ENCODE measurements around the gene XPA.

Gene XPA

DNA sequence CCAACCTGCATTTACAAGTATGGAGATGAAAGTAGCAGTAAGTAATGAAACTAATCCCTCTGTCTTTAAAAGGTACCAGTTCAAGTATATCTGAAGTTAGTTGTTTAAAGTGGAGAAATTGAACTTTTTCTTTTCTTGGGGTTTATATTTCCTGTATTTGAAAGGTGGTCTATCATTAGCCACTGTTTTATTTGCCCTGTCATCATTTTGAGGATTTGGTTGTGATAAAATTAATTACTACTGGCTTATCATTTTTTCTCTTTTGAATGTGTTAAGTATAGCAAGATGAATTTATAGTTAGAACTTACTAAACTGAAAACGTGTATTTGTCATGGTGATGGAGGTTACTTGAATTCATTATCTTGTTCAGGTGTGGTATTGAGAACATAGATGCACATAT lies 38.4 kb downstream of the XPA start:
- no peak for DNase-seq
- H3K4me1 Mint-ChIP-seq, result peaks cover 2% of the 10 kb centered on the region
- H3K27ac Mint-ChIP-seq, result no peak overlapping the region
- no peaks in the 10 kb centered on the region for H3K9me3 Mint-ChIP-seq
- CTCF ChIA-PET, result no interaction called here
- H3K36me3 Mint-ChIP-seq, result peaks cover 71% of the 10 kb centered on the region
- no peak overlapping the region for H3K4me3 Mint-ChIP-seq
- H3K27me3 Mint-ChIP-seq, result no peaks in the 10 kb centered on the region

DNA sequence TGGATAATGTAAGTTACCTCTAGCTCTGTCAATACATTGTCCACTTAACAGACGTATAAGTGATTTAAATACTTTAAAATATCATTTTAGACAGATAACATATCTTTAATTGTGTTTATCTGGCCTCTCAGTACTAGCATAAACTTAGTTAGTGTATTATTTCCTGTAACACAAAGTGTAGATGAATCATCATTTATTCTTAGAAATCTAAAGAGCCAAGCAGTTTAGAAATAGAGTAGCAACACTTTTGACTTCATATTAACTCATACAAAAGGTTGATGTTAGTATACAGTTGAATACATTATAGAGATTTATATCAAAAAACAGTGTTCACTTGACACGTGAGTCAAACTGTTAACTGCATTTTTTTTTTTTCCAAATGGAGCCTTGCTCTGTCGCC lies 45.5 kb downstream of the XPA start:
- Mint-ChIP-seq H3K4me3 (no peak overlapping the region), H3K36me3 (peaks cover 54% of the 10 kb centered on the region), H3K27me3 (no peaks in the 10 kb centered on the region), H3K4me1 (peaks cover 5% of the 10 kb centered on the region), H3K9me3 (no peaks in the 10 kb centered on the region), H3K27ac (no peak overlapping the region)
- CTCF ChIA-PET, result no interaction called here
- DNase-seq, result no peak

DNA sequence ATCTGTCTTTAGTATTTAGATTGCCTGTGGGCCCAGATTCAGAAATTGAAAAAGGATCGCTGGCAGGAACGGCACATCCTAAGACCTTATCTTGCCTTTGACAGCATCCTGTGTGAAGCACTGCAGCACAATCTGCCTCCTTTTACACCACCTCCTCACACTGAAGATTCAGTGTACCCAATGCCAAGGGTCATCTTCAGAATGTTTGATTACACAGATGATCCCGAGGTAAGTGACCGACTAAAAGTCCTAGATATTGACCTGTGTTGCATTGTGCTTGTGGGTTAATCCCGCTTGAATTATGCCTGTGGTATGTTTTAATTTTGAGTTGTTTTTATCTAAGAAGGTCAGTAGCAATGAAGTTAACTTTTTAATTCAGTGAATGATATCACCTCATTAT lies 49.1 kb downstream of the XPA start:
- no peak for DNase-seq
- Mint-ChIP-seq H3K27ac (no peak overlapping the region), H3K4me3 (no peak overlapping the region), H3K9me3 (no peaks in the 10 kb centered on the region), H3K4me1 (peaks cover 5% of the 10 kb centered on the region), H3K36me3 (peaks cover 49% of the 10 kb centered on the region), H3K27me3 (no peaks in the 10 kb centered on the region)
- CTCF ChIA-PET, result no interaction called here

DNA sequence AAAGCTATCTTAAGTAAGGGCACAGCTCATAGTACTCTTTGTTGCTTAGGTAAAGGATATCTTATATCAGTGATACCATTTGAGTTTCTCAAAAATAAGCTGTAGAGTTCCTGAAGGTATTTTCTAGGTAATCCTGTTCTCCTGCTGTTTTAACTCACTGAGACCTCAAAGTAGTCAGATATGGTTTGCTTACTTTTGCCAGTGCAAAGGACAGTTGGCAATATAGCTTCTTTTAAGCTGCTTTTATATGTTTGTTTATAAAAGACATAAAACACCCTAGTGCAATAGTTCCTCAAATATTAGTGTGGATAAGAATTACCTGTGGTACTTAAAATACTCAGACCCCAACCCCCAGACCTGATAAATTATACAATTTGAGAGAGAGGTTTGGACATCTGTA lies 51.4 kb downstream of the XPA start:
- DNase-seq, result no peak
- Mint-ChIP-seq H3K27me3 (no peaks in the 10 kb centered on the region), H3K9me3 (no peaks in the 10 kb centered on the region), H3K36me3 (peaks cover 52% of the 10 kb centered on the region), H3K4me1 (no peaks in the 10 kb centered on the region), H3K4me3 (no peak overlapping the region), H3K27ac (no peak overlapping the region)
- CTCF ChIA-PET, result interaction anchor here (0.8 to 0.9 kb wide), 2 partner anchors 12 to 50 kb away, joined by 3 read pairs; partner anchors contain the start of gene NCBP1

DNA sequence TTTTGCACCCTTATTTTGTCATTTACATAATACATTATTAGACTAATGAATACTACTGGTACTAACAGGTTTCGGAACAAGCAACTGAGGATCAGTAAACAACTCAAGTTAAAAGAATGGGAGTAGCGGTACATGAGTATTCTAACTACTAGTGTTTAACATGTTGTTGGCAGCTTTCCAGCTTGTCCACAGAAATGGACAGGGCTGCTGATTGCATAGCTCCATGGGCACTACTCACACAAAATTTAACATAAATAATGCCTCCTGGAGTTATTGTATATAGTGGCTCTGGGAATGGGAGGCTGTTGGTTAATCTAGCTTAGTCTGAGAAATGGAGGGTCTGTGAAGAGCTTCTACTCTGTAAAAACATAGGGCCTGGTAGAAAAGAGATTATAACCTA lies 56.8 kb downstream of the XPA start:
- Mint-ChIP-seq H3K4me1 (peaks cover 32% of the 10 kb centered on the region), H3K27me3 (no peaks in the 10 kb centered on the region), H3K4me3 (no peak overlapping the region), H3K36me3 (peaks cover 38% of the 10 kb centered on the region), H3K27ac (no peak overlapping the region), H3K9me3 (no peaks in the 10 kb centered on the region)
- CTCF ChIA-PET, result interaction anchor here (0.9 to 1.1 kb wide), 2 partner anchors 9 to 24 kb away, joined by 3 read pairs; no protein-coding TSS in a partner anchor
- DNase-seq, result no peak

DNA sequence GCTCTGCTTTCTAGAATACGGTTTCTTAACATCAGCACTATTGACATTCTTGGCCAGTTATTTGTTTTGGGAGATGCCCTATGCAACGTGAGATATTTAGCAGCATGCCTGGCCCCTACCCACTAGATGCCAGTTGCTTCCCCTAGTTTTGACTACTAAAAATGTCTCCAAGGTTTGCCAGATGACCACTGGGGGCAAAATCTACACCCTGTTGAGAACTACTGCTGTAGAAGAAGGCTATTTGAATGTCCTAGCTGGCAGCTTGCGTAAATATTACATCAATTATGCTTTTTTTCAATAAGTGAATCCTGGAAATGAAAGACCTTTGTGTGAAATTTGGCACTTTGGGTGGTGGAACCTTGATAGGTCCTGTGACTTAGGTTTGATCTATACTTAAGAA lies 58.5 kb downstream of the XPA start:
- peaks cover 42% of the 10 kb centered on the region for H3K4me1 Mint-ChIP-seq
- DNase-seq, result no peak
- H3K27ac Mint-ChIP-seq, result no peak overlapping the region
- no peak overlapping the region for H3K4me3 Mint-ChIP-seq
- peaks cover 33% of the 10 kb centered on the region for H3K36me3 Mint-ChIP-seq
- no peaks in the 10 kb centered on the region for H3K27me3 Mint-ChIP-seq
- no peaks in the 10 kb centered on the region for H3K9me3 Mint-ChIP-seq
- CTCF ChIA-PET, result no interaction called here

DNA sequence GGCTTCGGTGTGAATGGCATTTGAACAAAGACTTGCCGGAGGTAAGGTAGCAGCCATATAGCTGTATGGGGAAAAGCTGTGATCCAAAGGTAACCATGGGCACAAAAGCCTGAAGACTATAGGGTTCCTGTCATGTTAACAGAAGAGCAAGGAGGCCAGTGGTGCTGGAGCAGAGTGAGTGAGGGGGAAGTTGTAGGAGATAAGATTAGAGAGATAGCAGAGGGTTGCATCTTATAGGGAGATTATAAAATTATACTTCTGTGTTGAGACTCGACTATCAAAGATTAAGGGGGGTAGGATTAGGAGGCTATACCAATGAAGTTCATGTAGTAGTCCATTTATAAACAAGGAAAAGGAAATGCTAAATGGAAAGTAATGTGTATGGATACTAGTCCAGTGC lies 60.2 kb downstream of the XPA start:
- H3K36me3 Mint-ChIP-seq, result peaks cover 24% of the 10 kb centered on the region
- H3K4me1 Mint-ChIP-seq, result peaks cover 48% of the 10 kb centered on the region
- peak overlapping the region; percentile 13 for H3K4me3 Mint-ChIP-seq
- H3K9me3 Mint-ChIP-seq, result no peaks in the 10 kb centered on the region
- H3K27ac Mint-ChIP-seq, result no peak overlapping the region
- no peak for DNase-seq
- no peaks in the 10 kb centered on the region for H3K27me3 Mint-ChIP-seq
- CTCF ChIA-PET, result interaction anchor here (1.5 kb wide), 1 partner anchor 22 kb away, joined by 3 read pairs; no protein-coding TSS in a partner anchor

DNA sequence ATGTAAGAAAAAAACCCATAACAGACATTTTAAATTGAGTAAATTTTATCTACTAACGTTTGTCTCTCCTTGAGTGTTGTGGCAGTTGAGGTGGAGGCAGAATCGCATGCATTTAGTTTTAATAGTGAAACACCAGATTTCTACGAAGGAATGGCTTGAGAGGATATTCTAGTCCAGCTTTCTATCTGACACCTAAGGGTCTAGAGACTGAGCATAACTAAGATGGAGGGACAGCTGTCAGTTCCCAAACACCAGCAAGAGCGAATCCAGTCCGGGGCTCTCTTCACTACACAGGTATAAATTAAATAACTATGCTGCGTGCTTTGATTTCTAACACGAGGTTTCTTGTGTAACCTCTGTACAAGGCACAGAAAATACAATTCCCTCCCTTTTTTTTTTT lies 62.1 kb downstream of the XPA start:
- peak overlapping the region; percentile 97 for H3K27ac Mint-ChIP-seq
- H3K4me1 Mint-ChIP-seq, result peaks cover 54% of the 10 kb centered on the region
- H3K4me3 Mint-ChIP-seq, result peak overlapping the region; percentile 85
- CTCF ChIA-PET, result no interaction called here
- peaks cover 16% of the 10 kb centered on the region for H3K36me3 Mint-ChIP-seq
- H3K27me3 Mint-ChIP-seq, result no peaks in the 10 kb centered on the region
- no peak for DNase-seq
- H3K9me3 Mint-ChIP-seq, result no peaks in the 10 kb centered on the region

DNA sequence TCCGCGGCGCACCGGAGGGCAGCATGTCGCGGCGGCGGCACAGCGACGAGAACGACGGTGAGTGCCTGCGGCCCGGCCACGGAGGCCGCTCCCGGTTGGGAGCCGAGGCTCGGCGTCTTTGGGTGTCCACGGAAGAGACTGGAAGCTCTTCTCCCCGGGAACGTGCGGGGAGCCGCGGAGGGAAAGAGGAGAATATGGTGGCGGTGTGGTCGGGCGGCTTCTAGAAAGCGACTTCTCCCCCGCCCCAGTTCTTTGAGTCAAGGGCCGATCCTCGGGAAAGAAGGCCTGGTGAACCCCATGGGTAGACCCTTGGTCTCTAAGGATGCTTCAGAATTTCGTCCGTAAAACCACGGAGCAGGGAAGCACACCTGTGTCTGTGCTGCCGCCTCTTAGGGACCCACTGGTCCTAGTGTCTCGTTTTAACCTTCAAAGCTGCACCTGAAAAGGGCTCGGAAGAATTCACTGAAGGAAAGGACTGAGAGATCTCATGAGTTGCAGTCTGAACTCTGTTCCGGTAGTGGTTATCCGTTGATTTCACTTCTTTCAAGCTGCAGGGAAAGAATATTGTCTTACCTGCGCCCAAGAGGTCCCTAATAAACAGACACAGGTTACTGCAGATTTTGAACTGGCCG lies 63.2 kb downstream of the XPA start:
- Mint-ChIP-seq H3K27me3 (no peaks in the 10 kb centered on the region), H3K36me3 (peaks cover 16% of the 10 kb centered on the region), H3K27ac (peak overlapping the region; percentile 97), H3K4me3 (peak overlapping the region; percentile 85), H3K4me1 (peaks cover 52% of the 10 kb centered on the region), H3K9me3 (no peaks in the 10 kb centered on the region)
- no peak for DNase-seq
- CTCF ChIA-PET, result interaction anchor here (1.0 to 1.8 kb wide), 3 partner anchors 9 to 63 kb away, joined by 3 to 6 read pairs (median 5); partner anchors contain the start of gene XPA

DNA sequence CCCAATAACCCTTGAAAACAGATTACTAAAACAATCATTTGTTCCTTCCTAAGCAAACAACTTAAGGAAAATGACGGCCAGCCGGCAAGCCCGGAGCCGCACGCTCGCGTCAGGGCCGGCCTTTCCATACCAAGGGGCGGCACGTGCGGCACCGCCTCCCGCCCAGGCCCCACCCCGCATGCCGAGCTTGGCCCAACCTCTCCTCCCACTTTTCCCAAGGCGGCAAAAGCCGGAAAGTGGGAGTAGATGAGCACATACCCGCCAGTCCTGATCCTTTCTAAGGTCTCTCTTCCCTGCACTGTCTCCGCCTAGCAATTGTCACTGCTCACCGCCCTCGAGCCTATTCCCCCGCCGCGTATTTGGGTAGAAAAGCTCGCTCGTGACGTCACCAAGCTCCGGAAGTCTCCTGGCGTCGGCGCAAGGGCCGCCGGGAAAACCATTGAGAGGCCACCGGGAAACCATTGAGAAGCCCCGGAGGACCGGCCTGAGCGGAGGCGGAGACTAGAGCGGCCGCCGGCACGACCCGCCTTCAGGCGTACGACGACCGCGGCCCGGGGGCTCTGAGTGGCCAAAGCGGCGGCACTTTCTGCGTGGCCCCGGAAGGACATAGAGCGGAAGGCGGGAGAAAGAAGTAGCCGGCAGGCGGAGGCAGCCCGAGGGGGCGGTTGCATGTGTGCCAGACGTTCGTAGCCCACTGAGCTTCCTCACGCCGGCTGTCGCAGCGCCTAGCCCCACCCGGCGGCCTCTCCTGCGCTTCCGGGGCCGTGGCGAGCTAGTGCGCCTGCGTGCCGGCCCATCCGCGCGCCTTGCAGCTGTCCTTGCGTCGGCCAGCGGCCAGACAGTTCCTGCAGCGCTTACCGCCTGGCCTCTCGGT lies 63.9 kb downstream of the XPA start, which contains the start of the genes NCBP1 and TSTD2:
NCBP1 (plus strand) TSS at position 837 of the 874 bp plus-strand sequence. CDS start 61 bp downstream, outside the sequence.
TSTD2 (minus strand) TSS at position 384 of the 874 bp plus-strand sequence. CDS start 5,806 bp downstream, outside the sequence.
- H3K4me1 Mint-ChIP-seq, result peaks cover 47% of the 10 kb centered on the region
- no peaks in the 10 kb centered on the region for H3K27me3 Mint-ChIP-seq
- no peaks in the 10 kb centered on the region for H3K9me3 Mint-ChIP-seq
- peak within 1 kb of the TSS; percentile 85 for H3K4me3 Mint-ChIP-seq
- CTCF ChIA-PET, result interaction anchor here (0.6 to 1.8 kb wide), 5 partner anchors 10 to 237 kb away, joined by 3 to 6 read pairs (median 4); partner anchors contain the start of gene XPA
- peak; percentile 96 for DNase-seq
- peaks cover 14% of the 10 kb centered on the region for H3K36me3 Mint-ChIP-seq
- peak within 1 kb of the TSS; percentile 97 for H3K27ac Mint-ChIP-seq

DNA sequence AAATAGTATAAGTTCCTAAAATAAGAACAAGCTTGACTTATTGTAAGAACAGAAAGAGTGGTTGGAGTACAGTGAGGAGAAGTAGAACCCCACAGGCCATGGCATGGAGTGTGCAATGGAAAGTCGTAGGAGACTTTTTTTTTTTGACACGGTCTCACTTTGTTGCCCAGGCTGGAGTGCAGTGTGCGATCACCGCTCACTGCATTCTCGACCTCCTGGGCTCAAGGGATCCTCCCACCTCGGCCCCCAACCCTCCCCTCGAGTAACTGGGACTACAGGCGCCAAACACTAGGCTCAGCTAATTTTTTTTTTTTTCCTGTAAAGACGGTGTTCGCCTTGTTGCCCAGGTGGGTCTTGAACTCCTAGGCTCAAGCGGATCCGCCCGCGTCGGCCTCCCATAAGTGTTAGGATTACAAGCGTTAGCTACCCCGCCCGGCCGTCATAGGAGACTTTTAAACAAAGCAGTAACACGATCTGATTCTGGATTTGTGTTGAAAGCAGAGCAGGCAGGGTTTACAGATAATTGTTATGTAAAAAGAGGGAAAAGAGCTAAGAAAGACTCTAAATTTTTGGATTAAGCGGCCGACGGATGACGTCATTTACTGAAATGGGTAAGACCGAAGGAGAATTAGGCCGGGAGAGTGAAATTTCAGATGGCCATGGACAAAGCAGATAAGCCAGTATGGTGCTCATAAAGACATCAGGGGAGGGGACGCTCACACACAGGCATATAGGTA lies 64.7 kb downstream of the XPA start:
- Mint-ChIP-seq H3K36me3 (peaks cover 13% of the 10 kb centered on the region), H3K27ac (peak overlapping the region; percentile 97), H3K9me3 (no peaks in the 10 kb centered on the region), H3K4me3 (peak overlapping the region; percentile 85), H3K4me1 (peaks cover 41% of the 10 kb centered on the region), H3K27me3 (no peaks in the 10 kb centered on the region)
- CTCF ChIA-PET, result interaction anchor here (1.4 to 1.8 kb wide), 2 partner anchors 16 to 64 kb away, joined by 4 to 6 read pairs; partner anchors contain the start of gene XPA
- no peak for DNase-seq

DNA sequence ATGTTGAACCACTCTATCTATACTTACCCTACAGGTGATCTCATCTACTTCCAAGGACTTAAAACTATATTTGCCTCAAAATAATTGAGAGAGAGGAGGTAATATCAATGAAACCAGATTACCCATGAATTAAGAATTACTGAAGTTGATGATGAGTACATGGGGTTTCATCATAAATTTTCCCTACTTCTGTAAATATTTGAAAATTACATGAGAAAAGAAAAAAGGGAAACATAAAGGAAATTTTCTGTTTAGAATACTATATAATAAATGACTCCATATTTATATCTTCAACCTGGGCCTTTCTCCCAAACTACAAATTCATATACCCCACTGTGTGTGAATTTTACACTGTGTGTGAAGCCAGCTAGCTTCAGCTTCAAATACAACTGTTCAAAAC lies 66.5 kb downstream of the XPA start:
- H3K27me3 Mint-ChIP-seq, result no peaks in the 10 kb centered on the region
- H3K4me3 Mint-ChIP-seq, result no peak overlapping the region
- CTCF ChIA-PET, result interaction anchor here (0.8 kb wide), 1 partner anchor 15 kb away, joined by 4 read pairs; no protein-coding TSS in a partner anchor
- H3K27ac Mint-ChIP-seq, result no peak overlapping the region
- no peak for DNase-seq
- peaks cover 29% of the 10 kb centered on the region for H3K4me1 Mint-ChIP-seq
- H3K9me3 Mint-ChIP-seq, result no peaks in the 10 kb centered on the region
- peaks cover 11% of the 10 kb centered on the region for H3K36me3 Mint-ChIP-seq

DNA sequence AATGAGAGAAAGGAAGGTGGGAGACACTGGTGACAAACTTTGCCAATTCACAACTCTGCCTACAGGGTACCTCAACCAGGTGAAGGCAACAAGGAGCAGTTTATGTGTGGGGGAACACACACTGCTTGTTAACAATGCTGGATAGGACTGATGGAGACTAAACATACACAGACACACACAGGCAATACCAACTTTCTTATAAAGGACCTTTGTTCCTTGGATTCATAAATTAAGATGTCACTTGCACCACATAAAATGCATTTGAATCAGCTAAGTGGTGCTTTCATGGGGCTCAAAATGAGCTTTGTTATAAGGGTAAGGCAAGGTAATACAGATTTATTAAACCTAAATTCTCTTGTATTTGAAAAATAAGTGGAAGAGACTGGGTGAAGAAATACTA lies 68.0 kb downstream of the XPA start:
- Mint-ChIP-seq H3K27ac (no peak overlapping the region), H3K4me3 (no peak overlapping the region), H3K9me3 (no peaks in the 10 kb centered on the region), H3K36me3 (peaks cover 10% of the 10 kb centered on the region), H3K4me1 (peaks cover 17% of the 10 kb centered on the region), H3K27me3 (no peaks in the 10 kb centered on the region)
- no peak for DNase-seq
- CTCF ChIA-PET, result interaction anchor here (1.3 kb wide), 1 partner anchor 13 kb away, joined by 4 read pairs; no protein-coding TSS in a partner anchor

DNA sequence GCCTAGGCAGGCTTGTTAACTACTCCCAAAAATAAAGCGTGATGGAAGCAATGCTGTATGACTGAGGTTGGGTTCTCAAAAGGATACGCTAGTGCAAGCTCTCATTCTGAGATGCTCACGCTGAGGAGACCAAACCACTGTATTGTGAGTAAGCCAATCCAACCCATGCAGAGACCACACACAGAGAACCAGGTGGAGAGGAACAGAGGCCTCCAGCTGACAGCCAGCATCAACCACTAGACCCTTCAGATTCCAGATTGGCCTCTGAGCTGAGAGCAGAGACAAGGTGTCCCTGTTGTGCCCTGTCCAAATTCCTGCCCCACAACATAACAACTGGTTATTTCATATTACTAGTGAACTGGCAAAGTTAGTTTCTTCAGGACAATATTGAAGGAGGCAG lies 68.5 kb downstream of the XPA start:
- peaks cover 12% of the 10 kb centered on the region for H3K36me3 Mint-ChIP-seq
- H3K9me3 Mint-ChIP-seq, result no peaks in the 10 kb centered on the region
- DNase-seq, result no peak
- peaks cover 16% of the 10 kb centered on the region for H3K4me1 Mint-ChIP-seq
- H3K27me3 Mint-ChIP-seq, result no peaks in the 10 kb centered on the region
- no peak overlapping the region for H3K27ac Mint-ChIP-seq
- no peak overlapping the region for H3K4me3 Mint-ChIP-seq
- CTCF ChIA-PET, result interaction anchor here (1.0 to 1.3 kb wide), 2 partner anchors 13 kb away, joined by 3 to 4 read pairs; no protein-coding TSS in a partner anchor
